Measurements from ENCODE around the gene XRRA1.

DNA sequence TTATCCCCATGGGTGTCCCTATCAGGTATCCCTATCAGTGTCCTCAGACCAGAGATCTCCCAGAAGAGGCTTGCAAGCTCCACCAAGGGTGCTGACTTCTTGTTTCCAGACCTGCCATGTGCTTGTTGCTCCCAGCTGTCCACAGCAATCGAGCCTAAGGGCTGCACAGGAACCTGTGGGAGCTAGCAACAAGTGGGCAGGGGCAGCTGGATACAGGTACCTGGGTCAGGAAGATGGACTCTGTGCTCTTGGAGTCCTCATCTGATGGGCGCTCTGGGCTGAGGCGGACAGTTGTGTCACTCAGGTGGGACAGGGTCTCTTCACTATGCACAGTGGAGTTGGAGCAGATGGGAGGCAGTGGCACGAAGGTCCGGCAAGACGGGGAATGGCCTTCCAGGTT is 101.0 kb downstream of the XRRA1 start:
- TF ChIP-seq EZH2phosphoT487 (IDR thresholded peaks at IDR 0.05; ENCODE audit: borderline replicate concordance, low read length) (no peak), EZH2 (IDR thresholded peaks at IDR 0.05; ENCODE audit: low read length, unreplicated experiment) (no peak)
- TF ChIP-seq, protein P1, sequence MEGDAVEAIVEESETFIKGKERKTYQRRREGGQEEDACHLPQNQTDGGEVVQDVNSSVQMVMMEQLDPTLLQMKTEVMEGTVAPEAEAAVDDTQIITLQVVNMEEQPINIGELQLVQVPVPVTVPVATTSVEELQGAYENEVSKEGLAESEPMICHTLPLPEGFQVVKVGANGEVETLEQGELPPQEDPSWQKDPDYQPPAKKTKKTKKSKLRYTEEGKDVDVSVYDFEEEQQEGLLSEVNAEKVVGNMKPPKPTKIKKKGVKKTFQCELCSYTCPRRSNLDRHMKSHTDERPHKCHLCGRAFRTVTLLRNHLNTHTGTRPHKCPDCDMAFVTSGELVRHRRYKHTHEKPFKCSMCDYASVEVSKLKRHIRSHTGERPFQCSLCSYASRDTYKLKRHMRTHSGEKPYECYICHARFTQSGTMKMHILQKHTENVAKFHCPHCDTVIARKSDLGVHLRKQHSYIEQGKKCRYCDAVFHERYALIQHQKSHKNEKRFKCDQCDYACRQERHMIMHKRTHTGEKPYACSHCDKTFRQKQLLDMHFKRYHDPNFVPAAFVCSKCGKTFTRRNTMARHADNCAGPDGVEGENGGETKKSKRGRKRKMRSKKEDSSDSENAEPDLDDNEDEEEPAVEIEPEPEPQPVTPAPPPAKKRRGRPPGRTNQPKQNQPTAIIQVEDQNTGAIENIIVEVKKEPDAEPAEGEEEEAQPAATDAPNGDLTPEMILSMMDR (conservative IDR thresholded peaks at IDR 0.05; ENCODE audit: low read depth, low read length), result no peak

All from PC-3 (cell line).